Skeletal muscle satellite cell (primary cell): Measurements from ENCODE around the gene STON2.
"Not testable (repeated sequence)": the region's sequence is repeated elsewhere in the genome, so short reads cannot be mapped to it uniquely, and the experiment has no call there.

Experiments
- H3K27me3 ChIP-seq: 2 replicates; pipeline ENCODE4 v1.7.0; 2013; ENCODE audit warnings: low read length; ENCODE audit not compliant: control insufficient read depth, insufficient read depth
- H3K36me3 ChIP-seq: 2 replicates; pipeline ENCODE4 v1.7.0; 2013; ENCODE audit warnings: mild to moderate bottlenecking, control low read depth, low read length; ENCODE audit not compliant: insufficient read depth
- H3K4me1 ChIP-seq: 2 replicates; pipeline ENCODE4 v1.7.0; 2013; ENCODE audit warnings: low read length; ENCODE audit not compliant: control insufficient read depth, insufficient read depth
- H3K4me2 ChIP-seq: 2 replicates; pipeline ENCODE4 v1.7.0; 2013; ENCODE audit warnings: mild to moderate bottlenecking, low read length
- H3K4me3 ChIP-seq: 2 replicates; pipeline ENCODE4 v1.7.0; 2013; ENCODE audit warnings: low read length
- H3K9ac ChIP-seq: 2 replicates; pipeline ENCODE4 v1.7.0; 2013; ENCODE audit warnings: mild to moderate bottlenecking, low read depth, low read length, moderate library complexity
- H3K9me3 ChIP-seq: replicated peaks from 2 replicates; pipeline ENCODE4 v1.7.0; 2013; ENCODE audit warnings: mild to moderate bottlenecking, control low read depth, low read length

Gene STON2

DNA sequence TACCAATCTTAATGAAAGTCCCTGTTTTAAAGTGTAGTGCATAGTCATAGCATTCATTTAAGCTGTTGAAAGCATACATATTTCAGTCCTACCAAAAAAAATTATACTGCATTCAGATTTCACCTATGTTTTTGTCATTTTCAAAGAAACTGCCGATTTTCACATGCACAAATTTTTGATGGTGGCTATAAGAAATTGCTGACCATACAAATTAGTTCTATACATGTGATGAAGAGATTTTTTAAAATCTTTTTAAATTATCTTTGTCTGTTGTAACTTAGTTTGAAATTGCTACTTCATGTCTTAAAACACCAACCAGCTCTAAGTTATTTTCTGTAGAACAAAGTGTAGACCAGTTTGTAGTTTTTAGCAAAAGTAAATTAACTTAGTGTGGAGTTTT lies 175.9 kb downstream of the STON2 start:
- Histone ChIP-seq H3K4me1 (peaks cover 9% of the 10 kb centered on the region), H3K4me2 (no peak overlapping the region)

DNA sequence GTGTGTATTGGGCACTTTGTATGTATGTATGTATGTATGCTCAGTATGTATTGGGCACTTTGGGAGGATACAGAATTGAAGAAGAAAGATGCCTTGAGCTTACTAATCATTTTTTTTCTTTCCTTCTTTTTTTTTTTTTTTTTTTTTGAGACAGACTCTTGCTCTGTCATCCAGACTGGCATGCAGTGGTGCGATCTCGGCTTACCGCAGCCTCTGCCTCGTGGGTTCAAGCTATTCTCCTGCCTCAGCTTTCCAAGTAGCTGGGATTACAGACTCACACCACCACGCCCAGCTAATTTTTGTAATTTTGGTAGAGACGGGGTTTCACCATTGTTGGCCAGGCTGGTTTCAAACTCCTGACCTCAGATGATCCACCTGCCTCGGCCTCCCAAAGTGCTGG lies 176.3 kb downstream of the STON2 start:
- H3K4me2 ChIP-seq, H3K9me3 ChIP-seq, H3K36me3 ChIP-seq, H3K4me3 ChIP-seq, H3K4me1 ChIP-seq, H3K27me3 ChIP-seq, H3K9ac ChIP-seq: not testable (repeated sequence)

More for the DNA sequence above, 175.9 kb downstream of the STON2 start:
- no peak overlapping the region for H3K4me3 ChIP-seq
- H3K36me3 ChIP-seq, result no peaks in the 10 kb centered on the region
- H3K9ac ChIP-seq, result no peak overlapping the region
- no peaks in the 10 kb centered on the region for H3K27me3 ChIP-seq
- H3K9me3 ChIP-seq, result no peaks in the 10 kb centered on the region

DNA sequence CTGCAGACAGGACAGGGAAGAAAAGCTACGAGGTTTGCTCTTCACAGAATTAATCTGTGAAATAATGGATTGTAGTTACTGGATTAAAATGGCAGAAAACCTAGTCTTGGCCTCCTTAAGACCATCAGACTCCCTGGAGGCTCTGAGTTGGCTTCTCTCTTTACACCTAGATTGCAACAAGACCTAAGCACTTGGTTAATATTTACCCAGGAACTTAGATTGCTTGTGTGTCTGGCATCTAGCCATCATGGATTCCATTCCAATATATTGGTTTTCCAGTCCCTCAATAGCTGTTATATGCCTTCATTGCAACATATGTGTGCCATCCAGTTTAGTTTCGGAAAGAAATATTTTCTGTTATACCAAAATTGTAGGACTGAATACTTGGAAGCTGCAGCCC lies 177.4 kb downstream of the STON2 start:
- no peaks in the 10 kb centered on the region for H3K27me3 ChIP-seq
- no peak overlapping the region for H3K9ac ChIP-seq
- no peak overlapping the region for H3K4me2 ChIP-seq
- H3K36me3 ChIP-seq, result no peaks in the 10 kb centered on the region
- no peak overlapping the region for H3K4me3 ChIP-seq
- H3K9me3 ChIP-seq, result no peaks in the 10 kb centered on the region
- H3K4me1 ChIP-seq, result peaks cover 16% of the 10 kb centered on the region

DNA sequence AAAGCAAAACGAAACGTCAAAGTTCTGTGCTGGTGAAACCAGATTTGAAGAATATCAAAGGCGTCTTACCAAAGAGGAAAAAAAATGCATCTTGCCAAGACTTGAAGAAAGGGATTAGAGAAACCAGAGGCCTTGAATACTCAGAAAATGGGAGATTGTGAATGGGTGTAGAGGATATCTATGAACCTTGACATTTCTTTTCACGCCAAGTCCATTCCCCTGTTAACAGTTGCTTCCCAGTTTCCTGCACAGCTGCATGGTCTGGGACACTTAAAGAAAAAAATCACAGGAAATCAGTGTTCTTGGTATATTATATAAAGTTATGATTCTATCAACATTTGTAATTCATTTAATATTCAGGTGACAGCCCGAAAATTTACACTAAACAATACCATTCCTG lies 178.0 kb downstream of the STON2 start:
- H3K36me3 ChIP-seq, result no peaks in the 10 kb centered on the region
- H3K9ac ChIP-seq, result peak overlapping the region; percentile 96
- no peaks in the 10 kb centered on the region for H3K9me3 ChIP-seq
- H3K27me3 ChIP-seq, result no peaks in the 10 kb centered on the region
- H3K4me2 ChIP-seq, result peak overlapping the region; percentile 98
- H3K4me1 ChIP-seq, result peaks cover 21% of the 10 kb centered on the region
- H3K4me3 ChIP-seq, result peak overlapping the region; percentile 84

DNA sequence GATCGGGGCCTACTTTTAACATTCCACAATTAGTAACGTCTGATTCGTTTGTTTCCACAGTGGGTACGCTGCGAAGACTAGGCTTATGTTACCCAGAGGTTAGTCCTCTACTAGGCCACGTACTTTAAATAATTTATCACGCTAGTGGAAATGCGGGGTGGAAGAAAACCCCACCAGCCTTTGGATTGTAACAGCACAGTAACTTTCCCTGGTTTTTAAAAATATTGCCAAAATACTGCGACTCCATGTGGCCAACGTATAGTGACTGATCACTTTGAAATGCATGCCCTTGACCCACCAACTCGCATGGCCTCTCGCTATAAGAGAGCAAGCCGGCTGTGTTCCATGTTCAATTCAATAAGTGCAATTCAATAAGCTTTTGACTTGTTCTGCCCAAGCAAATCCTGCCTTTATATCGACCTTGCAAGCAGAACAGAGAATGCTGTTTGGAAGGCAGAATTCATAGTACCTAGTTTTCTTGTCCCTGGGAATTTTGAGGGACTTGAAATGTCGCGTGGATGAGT lies 178.5 kb downstream of the STON2 start:
- Histone ChIP-seq H3K4me1 (peaks cover 21% of the 10 kb centered on the region), H3K36me3 (no peaks in the 10 kb centered on the region), H3K4me2 (peak overlapping the region; percentile 98), H3K9ac (peak overlapping the region; percentile 96), H3K27me3 (no peaks in the 10 kb centered on the region), H3K4me3 (peak overlapping the region; percentile 84), H3K9me3 (no peaks in the 10 kb centered on the region)

DNA sequence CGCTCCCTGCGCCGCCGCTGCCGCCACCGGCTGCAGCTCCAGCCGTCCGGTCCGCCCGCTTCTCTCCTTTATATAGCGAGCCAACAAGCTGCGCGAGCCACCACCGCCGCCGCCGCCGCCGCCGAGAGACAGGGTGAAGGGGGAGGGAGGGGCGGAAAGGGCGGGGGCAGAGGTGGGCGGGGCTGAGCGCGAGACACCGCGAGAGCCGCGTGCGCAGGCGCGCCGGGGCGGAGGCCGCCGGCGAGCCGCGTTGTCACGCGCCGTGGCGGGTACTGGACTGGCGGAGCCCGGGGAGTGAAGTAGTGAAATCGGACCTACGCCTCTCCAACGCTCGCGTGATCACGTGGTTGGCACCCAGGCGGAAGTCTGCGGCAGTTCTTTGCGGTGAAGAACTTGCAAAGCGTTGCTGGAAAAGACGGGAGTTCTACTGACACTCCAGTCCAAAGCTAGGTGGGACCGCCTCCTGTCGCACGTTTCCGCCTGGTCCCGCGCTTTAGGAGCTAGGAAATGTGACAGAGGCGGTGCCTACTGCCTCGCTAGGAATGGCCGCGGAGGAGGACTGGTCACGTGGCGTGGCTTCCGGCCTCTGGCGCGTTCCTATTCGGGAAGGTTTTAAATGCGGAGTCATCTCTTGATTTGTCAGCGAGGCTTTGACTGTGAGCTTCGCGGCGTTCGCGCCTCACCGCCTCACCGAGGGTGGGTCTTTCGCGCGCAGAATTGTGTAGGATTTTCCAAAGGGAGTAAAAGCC lies 179.1 kb downstream of the STON2 start, which contains the start of gene GTF2A1:
Gene GTF2A1, minus strand, starts transcription at position 130 of the 749 bp plus-strand sequence. CDS start 441 bp downstream, outside the sequence.
- Histone ChIP-seq H3K27me3 (no peaks in the 10 kb centered on the region), H3K4me1 (peaks cover 21% of the 10 kb centered on the region)

DNA sequence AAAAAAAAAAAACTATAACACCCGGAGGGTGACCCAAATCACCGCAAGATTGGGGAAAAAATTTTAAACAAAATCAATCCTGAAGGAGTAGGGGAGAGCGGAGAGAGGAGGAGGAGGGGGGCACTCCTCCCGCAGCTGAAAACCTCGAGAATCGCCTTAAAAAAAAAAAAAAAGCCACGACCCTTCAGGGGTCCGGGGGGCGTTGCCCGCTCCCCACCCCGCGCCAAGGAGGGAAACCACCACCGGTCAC lies 179.6 kb downstream of the STON2 start:
- Histone ChIP-seq H3K4me3 (peak overlapping the region; percentile 85), H3K9me3 (no peaks in the 10 kb centered on the region), H3K27me3 (no peaks in the 10 kb centered on the region), H3K9ac (peak overlapping the region; percentile 100), H3K4me2 (peak overlapping the region; percentile 67), H3K36me3 (peaks cover 7% of the 10 kb centered on the region), H3K4me1 (peaks cover 21% of the 10 kb centered on the region)

More for the DNA sequence above, 179.1 kb downstream of the STON2 start, which contains the start of gene GTF2A1:
- Histone ChIP-seq H3K36me3 (peaks cover 2% of the 10 kb centered on the region), H3K9ac (peak within 1 kb of the TSS; percentile 100), H3K9me3 (no peaks in the 10 kb centered on the region), H3K4me3 (peak within 1 kb of the TSS; percentile 85), H3K4me2 (peak within 1 kb of the TSS; percentile 98)

DNA sequence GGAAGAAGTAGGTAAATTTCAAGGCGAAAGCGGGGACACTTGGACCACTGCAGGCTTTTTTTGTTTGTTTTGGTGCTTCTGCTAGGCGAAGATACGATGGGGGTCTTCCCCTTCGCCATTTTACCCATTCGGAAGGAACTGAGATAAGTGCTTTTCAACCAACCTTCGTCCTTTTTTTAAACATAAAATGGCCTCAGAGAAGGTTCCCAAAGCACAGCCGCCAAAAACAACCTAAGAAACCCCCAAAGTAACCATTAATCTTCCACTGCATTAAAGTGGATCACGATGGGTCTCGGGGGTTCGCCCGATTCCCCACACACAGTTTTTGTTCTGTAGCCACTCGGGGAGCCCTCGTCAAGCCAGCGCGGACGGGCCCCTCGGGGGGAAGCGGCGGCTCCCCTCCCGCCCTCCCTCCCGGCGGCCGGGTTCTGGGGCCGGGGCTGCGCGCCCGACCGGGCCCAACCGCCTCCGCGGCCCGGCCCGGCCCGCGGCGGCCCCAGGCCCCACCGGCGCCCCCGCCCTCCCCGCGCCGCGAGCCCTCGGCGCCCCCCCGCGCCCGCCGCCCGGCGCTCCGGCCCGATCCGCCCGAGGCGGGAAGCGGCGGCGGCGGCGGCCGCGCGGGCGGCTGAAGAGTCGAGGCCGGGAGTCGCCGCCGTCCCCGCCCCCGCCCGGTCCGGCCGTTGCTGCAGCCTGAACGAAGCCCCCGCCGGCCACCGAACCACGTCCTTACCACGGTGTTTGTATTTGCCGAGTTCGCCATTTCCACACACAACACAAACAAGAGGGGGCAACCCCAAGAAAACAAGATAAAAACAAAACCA lies 180.2 kb downstream of the STON2 start:
- Histone ChIP-seq H3K4me2 (peak overlapping the region; percentile 84), H3K9ac (peak overlapping the region; percentile 100), H3K4me1 (peaks cover 21% of the 10 kb centered on the region), H3K27me3 (no peaks in the 10 kb centered on the region), H3K9me3 (no peaks in the 10 kb centered on the region), H3K36me3 (peaks cover 13% of the 10 kb centered on the region), H3K4me3 (peak overlapping the region; percentile 85)

DNA sequence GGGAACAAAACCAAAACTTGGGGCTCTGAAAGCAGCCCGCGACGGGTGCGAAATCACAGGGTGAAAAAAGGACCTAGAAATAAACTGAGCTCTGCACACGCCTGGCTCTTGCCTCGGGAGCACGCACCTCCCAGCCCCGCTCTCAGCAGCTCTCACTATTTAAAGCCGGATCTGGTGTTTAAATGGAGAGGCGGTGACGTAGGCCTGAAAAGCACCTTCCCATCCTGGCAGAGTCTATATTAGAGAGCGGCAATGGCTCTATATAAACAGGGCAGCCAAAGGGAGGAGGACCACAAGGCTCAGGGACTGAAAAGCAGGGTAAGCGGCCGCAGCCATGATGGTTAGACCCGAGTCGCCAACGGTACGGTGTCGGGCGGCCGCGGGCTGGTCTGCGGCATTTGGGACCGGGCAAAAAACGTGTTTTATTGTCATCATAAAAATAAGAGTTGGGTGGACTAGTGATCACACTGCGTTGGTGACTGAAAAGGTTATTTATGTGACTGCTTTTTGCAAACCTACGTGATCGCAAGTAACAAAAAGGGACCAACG lies 180.8 kb downstream of the STON2 start:
- Histone ChIP-seq H3K4me1 (peaks cover 21% of the 10 kb centered on the region), H3K9ac (peak overlapping the region; percentile 97), H3K27me3 (no peaks in the 10 kb centered on the region), H3K36me3 (peaks cover 17% of the 10 kb centered on the region), H3K4me2 (peak overlapping the region; percentile 84), H3K4me3 (peak overlapping the region; percentile 82), H3K9me3 (no peaks in the 10 kb centered on the region)

DNA sequence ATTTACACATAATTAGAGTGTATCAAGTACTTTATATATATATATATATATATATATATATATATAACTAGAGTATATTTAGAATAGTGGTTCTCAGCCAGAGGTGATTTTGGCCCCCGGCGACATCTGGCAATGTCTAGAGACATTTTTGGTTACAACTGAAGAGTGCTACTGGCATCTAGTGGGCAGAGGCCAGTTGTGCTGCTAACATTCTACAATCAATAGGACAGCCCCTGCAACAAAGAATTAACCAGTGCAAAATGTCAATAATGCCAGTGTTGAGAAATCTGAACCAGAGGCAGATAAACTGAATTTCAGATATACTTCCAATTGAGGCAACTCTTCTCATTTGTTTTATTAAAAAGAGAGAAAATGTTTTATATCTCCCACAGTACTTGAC lies 188.3 kb downstream of the STON2 start:
- peaks cover 62% of the 10 kb centered on the region for H3K36me3 ChIP-seq

More for the DNA sequence above, 188.3 kb downstream of the STON2 start:
- no peaks in the 10 kb centered on the region for H3K4me1 ChIP-seq
- H3K9me3 ChIP-seq, result no peaks in the 10 kb centered on the region
- H3K4me2 ChIP-seq, result no peak overlapping the region
- H3K27me3 ChIP-seq, result no peaks in the 10 kb centered on the region
- no peak overlapping the region for H3K4me3 ChIP-seq
- no peak overlapping the region for H3K9ac ChIP-seq
